Measurements from ENCODE around the gene ATP7B.

GRCh38 chr13:51976890-51977289 is 34.4 kb downstream of the ATP7B start:
- TF ChIP-seq CTCF (conservative IDR thresholded peaks at IDR 0.05; ENCODE audit: low read depth, low read length) (no peak), EZH2phosphoT487 (IDR thresholded peaks at IDR 0.05; ENCODE audit: borderline replicate concordance, low read length) (no peak), EZH2 (IDR thresholded peaks at IDR 0.05; ENCODE audit: low read length, unreplicated experiment) (no peak)

Data from PC-3 (cell line).